HepG2 (cell line): ENCODE measurements around the gene MZF1. TPM values are rescaled to one million over a fixed set of nuclear protein-coding genes. Genes with fewer than 3 reads are reported as not detected.

Experiments used
- ATAC-seq: fragments of 200-7000 bp; cut with Tn5 transposase; 3 replicates; pipeline ENCODE4 v1.9.1; 2020; ENCODE audit warnings: mild to moderate bottlenecking, moderate library complexity
- BruUV-seq: library from RNA; stranded (reverse); fragments of 400-500 nt; replicated peaks from 2 replicates; lab custom pipeline; 2021; lab: Mats Ljungman, UMichigan
- CTCF ChIA-PET: fragments of 300-600 bp; formaldehyde crosslinking; extraction: SDS; loops from one replicate; lab custom pipeline; 2021; ENCODE audit warnings: low total read pairs, inconsistent platforms, low intra/inter-chr PET ratio; lab: Yijun Ruan, JAX
- POLR2A ChIA-PET: fragments of 350-600 bp; sonication (Branson Sonifier 250); formaldehyde crosslinking; loops from one replicate; lab custom pipeline; 2020; ENCODE audit warnings: antibody characterized with exemption, inconsistent platforms; lab: Yijun Ruan, JAX
- DNase-seq: peaks from one replicate; pipeline ENCODE4 v3.0.0-alpha.2; 2015; ENCODE audit warnings: low spot score
- FAIRE-seq: peaks from 3 replicates; lab custom pipeline; 2011; peaks lifted over from hg19 to GRCh38; lab: Jason Lieb, UNC
- H2AFZ ChIP-seq: one replicate; pipeline ENCODE4 v1.6.1; 2011; ENCODE audit warnings: low read length, inconsistent platforms
- H3K27ac ChIP-seq: fragments of 300-600 bp; 3 replicates; pipeline ENCODE4 v1.8.0; 2011; ENCODE audit warnings: mixed run types, mild to moderate bottlenecking, mixed read lengths, low read length, inconsistent platforms; ENCODE audit not compliant: insufficient read depth; ENCODE audit errors: extremely low read length
- H3K27me3 ChIP-seq, 2 experiments: fragments of 200-600 bp in 1 of 2; 2 replicates in 1 of 2; 3 replicates in 1 of 2; pipeline versions ENCODE4 v1.6.0 to v1.8.0; 2011; ENCODE audit warnings: low read length in 2 of 2, mild to moderate bottlenecking in 2 of 2, moderate library complexity in 2 of 2, inconsistent platforms in 1 of 2; ENCODE audit not compliant: insufficient read depth in 2 of 2, control insufficient read depth in 1 of 2
- H3K36me3 ChIP-seq, 2 experiments: fragments of 200-600 bp in 1 of 2; replicated peaks in 1 of 2; 2 replicates in 1 of 2; 3 replicates in 1 of 2; pipeline versions ENCODE4 v1.5.1 to v1.8.0; 2011; ENCODE audit warnings: low read length in 2 of 2, inconsistent platforms in 1 of 2; ENCODE audit not compliant: insufficient read depth in 2 of 2, control insufficient read depth in 1 of 2
- H3K4me1 ChIP-seq: 2 replicates; pipeline ENCODE4 v1.5.1; 2012; ENCODE audit warnings: low read length, inconsistent platforms; ENCODE audit not compliant: insufficient read depth
- H3K4me2 ChIP-seq: 2 replicates; pipeline ENCODE4 v1.6.0; 2011; ENCODE audit warnings: low read depth, low read length, inconsistent platforms
- H3K4me3 ChIP-seq, 3 experiments: fragments of 200-600 bp in 1 of 3; sonication (generic), shearing (Covaris generic) in 1 of 3; replicated peaks in 1 of 3; 2 replicates each; pipeline ENCODE4 v1.5.1; 2011 to 2016; ENCODE audit warnings: low read length in 3 of 3, inconsistent platforms in 2 of 3, low read depth in 2 of 3, mild to moderate bottlenecking in 2 of 3, control low read depth in 1 of 3, mixed read lengths in 1 of 3; ENCODE audit not compliant: insufficient read depth in 1 of 3
- H3K79me2 ChIP-seq: one replicate; pipeline ENCODE4 v1.6.1; 2011; ENCODE audit warnings: low read length, inconsistent platforms; ENCODE audit not compliant: insufficient read depth
- H3K9ac ChIP-seq: 2 replicates; pipeline ENCODE4 v1.6.0; 2011; ENCODE audit warnings: mild to moderate bottlenecking, low read depth, low read length, inconsistent platforms; ENCODE audit not compliant: insufficient read depth
- H3K9me3 ChIP-seq: 2 replicates; pipeline ENCODE4 v1.5.1; 2012; ENCODE audit warnings: mild to moderate bottlenecking, low read length
- H4K20me1 ChIP-seq: 2 replicates; pipeline ENCODE4 v1.6.0; 2011; ENCODE audit warnings: inconsistent platforms, mild to moderate bottlenecking, low read length, moderate library complexity; ENCODE audit not compliant: insufficient read depth
- CEBPG ChIP-seq: IDR thresholded peaks from 2 replicates; pipeline ENCODE4 v1.6.1; 2016
- FOXA3 ChIP-seq: IDR thresholded peaks from 2 replicates; pipeline ENCODE4 v1.6.1; 2016; ENCODE audit warnings: missing genetic modification reagents, missing compliant biosample characterization
- GABPA ChIP-seq, 2 experiments: IDR thresholded peaks; 2 replicates each; pipeline ENCODE4 v1.6.1; 2011 to 2016; ENCODE audit warnings: low read depth in 2 of 2, low read length in 1 of 2, missing biosample characterization in 1 of 2, missing genetic modification characterization in 1 of 2
- HCFC1 ChIP-seq: fragments of 150-350 bp; IDR thresholded peaks from 2 replicates; pipeline ENCODE4 v1.6.1; 2014; ENCODE audit warnings: low read depth, low read length
- LCORL ChIP-seq, 2 experiments: fragments of 450-650 bp in 1 of 2; sonication (generic) in 1 of 2; formaldehyde crosslinking in 1 of 2; IDR thresholded peaks; 2 replicates each; pipeline versions ENCODE4 v1.5.0 to v1.6.1; 2017 to 2020; ENCODE audit warnings: antibody characterized with exemption in 1 of 2, missing genetic modification reagents in 1 of 2
- NONO ChIP-seq, 2 experiments: fragments of 450-650 bp in 1 of 2; sonication (generic) in 1 of 2; formaldehyde crosslinking in 1 of 2; IDR thresholded peaks in 1 of 2; conservative IDR thresholded peaks in 1 of 2; 2 replicates each; pipeline versions ENCODE4 v1.6.1 to v1.8.0; 2017 to 2022; ENCODE audit warnings: mild to moderate bottlenecking in 1 of 2, missing genetic modification reagents in 1 of 2, moderate library complexity in 1 of 2
- SUZ12 ChIP-seq: fragments of 150-350 bp; IDR thresholded peaks from 2 replicates; pipeline ENCODE4 v1.6.1; 2014; ENCODE audit warnings: low read depth, low read length
- TBX3 ChIP-seq: fragments of 450-650 bp; IDR thresholded peaks from 2 replicates; pipeline ENCODE4 v1.6.1; 2017; ENCODE audit warnings: antibody characterized with exemption, mild to moderate bottlenecking, inconsistent platforms, borderline replicate concordance
- YY1 ChIP-seq: IDR thresholded peaks from 2 replicates; pipeline ENCODE4 v1.6.1; 2011; ENCODE audit warnings: low read length, low read depth, moderate library complexity, mild to moderate bottlenecking; ENCODE audit not compliant: insufficient read depth, insufficient replicate concordance
- ZNF317 ChIP-seq: sonication (generic); formaldehyde crosslinking; IDR thresholded peaks from 2 replicates; pipeline ENCODE4 v1.5.0; 2020; ENCODE audit warnings: mild to moderate bottlenecking, missing genetic modification reagents
- ZNF326 ChIP-seq: sonication (generic); formaldehyde crosslinking; IDR thresholded peaks from 2 replicates; pipeline ENCODE4 v1.4.0; 2020; ENCODE audit warnings: missing genetic modification reagents, borderline replicate concordance
- ZNF441 ChIP-seq: sonication (generic); formaldehyde crosslinking; IDR thresholded peaks from 2 replicates; pipeline ENCODE4 v1.7.0; 2021; ENCODE audit warnings: missing genetic modification reagents, borderline replicate concordance
- ZNF552 ChIP-seq: sonication (generic); formaldehyde crosslinking; IDR thresholded peaks from 2 replicates; pipeline ENCODE4 v1.9.0; 2022; ENCODE audit warnings: missing genetic modification reagents, mild to moderate bottlenecking, borderline replicate concordance
- ZNF678 ChIP-seq: sonication (generic); formaldehyde crosslinking; IDR thresholded peaks from 2 replicates; pipeline ENCODE4 v1.4.0; 2020; ENCODE audit warnings: mild to moderate bottlenecking, missing genetic modification reagents
- ZNF761 ChIP-seq: sonication (generic); formaldehyde crosslinking; conservative IDR thresholded peaks from 2 replicates; pipeline ENCODE4 v1.4.0; 2020; ENCODE audit warnings: mild to moderate bottlenecking, missing genetic modification reagents
- ZNF782 ChIP-seq: sonication (generic); formaldehyde crosslinking; IDR thresholded peaks from 2 replicates; pipeline ENCODE4 v1.4.0; 2020; ENCODE audit warnings: missing genetic modification reagents, mild to moderate bottlenecking, borderline replicate concordance
- ZNF816 ChIP-seq: sonication (generic); formaldehyde crosslinking; IDR thresholded peaks from 2 replicates; pipeline ENCODE4 v1.8.0; 2022; ENCODE audit warnings: missing genetic modification reagents, mild to moderate bottlenecking, borderline replicate concordance
- WGBS: methylation state at CpG from one replicate; pipeline ENCODE4 v1.1.6; 2017; ENCODE audit warnings: low lambda C conversion rate; 5-methylcytosine and 5-hydroxymethylcytosine counted together
- in situ Hi-C: cut with HindIII; loops from 2 replicates; pipeline ENCODE4 v1.10.0; 2017; ENCODE audit warnings: low pct_unique_long_range_greater_than_20kb; ENCODE audit not compliant: extremely low pct_ligation_motif_present
- intact Hi-C: fragments of 100-400 bp; cut with micrococcal nuclease; formaldehyde crosslinking; loops from one replicate; pipeline ENCODE4 v1.10.0; 2022; ENCODE audit not compliant: unreplicated experiment
- polyA plus RNA-seq, 8 experiments: library from polyadenylated mRNA; depleted of rRNA in 3 of 8; stranded (reverse) in 7 of 8; unstranded in 1 of 8; fragments of >200 nt; fragmentation: Illumina TruSeq in 4 of 8; extraction: Trizol in 4 of 8; gene quantifications; 2 replicates each; pipeline versions ENCODE4 v1.2.1 to v1.2.3, GENCODE V29; 2011 to 2016; ENCODE audit warnings: low read depth in 4 of 8, missing spikeins in 1 of 8, mixed read lengths in 1 of 8; ENCODE audit not compliant: insufficient read depth in 1 of 8
- total RNA-seq, 5 experiments: library from RNA; depleted of rRNA; stranded (reverse); fragments of >200 nt; fragmentation: Illumina TruSeq; extraction: Trizol; gene quantifications; 2 replicates each; pipeline ENCODE4 v1.2.3, GENCODE V29; 2016; ENCODE audit warnings: low read depth in 1 of 5
- TF ChIP-seq, protein P1 (sequence below): sonication (generic); formaldehyde crosslinking; IDR thresholded peaks from 2 replicates; pipeline ENCODE4 v1.5.1; 2020; ENCODE audit warnings: mild to moderate bottlenecking, missing genetic modification reagents
- TF ChIP-seq, protein P2 (sequence below): sonication (generic); formaldehyde crosslinking; IDR thresholded peaks from 2 replicates; pipeline ENCODE4 v1.4.0; 2020; ENCODE audit warnings: mild to moderate bottlenecking, missing genetic modification reagents

The MZF1 gene
- total and polyA plus RNA-seq, 2 of the 13 experiments (the other 11 are each of a cell fraction or from before 2014, with no cell fraction given) = 3.1 to 8.1 TPM

DNA sequence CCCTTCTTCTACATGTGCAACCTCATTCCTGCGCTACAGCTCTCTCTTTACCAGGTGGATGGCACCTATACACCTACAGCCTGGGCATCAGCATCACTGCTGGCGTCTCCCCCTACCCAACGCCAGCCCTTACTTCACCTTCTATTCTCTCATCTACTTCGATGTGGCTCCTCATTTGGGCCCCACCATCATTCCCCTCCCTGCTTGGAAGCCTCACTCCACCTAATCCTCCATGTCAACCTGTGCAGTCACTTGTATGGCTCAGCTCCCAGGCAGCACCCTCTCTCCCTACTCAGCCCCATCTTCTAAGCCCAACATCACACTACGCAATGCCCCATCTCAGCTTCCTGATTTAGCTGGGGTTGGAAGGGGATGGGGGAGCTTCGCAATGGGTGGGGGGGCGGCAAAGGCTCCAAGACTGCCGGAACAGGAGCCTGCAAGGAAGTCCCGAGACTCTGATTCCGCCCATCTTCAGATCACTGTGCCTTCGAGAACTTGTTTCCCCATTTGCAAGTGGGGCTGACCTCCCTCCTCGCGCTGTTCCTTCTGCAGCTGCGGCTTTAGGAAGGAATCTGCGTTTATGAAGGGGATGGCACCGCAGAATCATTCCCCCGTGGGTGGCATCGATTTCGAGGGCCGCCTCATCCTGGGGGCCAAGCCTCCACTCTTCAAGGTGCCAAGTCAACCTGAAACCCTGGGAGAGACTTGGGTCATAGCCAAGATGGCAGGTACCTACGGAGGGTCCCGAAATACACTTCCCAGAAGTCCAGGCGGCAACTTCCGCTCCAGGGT lies 913 bp downstream of the MZF1 start:
- no peak for FAIRE-seq
- 75% methylated on average over 20 of the region's 24 CpGs for WGBS
- Histone ChIP-seq H3K27me3 (no peaks in the 10 kb centered on the region), H3K27ac (peak overlapping the region; percentile 93), H3K9ac (0 out of 2 replicates have a peak overlapping the region, but pooled peaks have one; percentile 89), H3K79me2 (peaks cover 4% of the 10 kb centered on the region), H3K4me1 (peaks cover 30% of the 10 kb centered on the region), H2AFZ (no peak overlapping the region), H4K20me1 (no peaks in the 10 kb centered on the region), H3K9me3 (no peaks in the 10 kb centered on the region), H3K4me2 (peak overlapping the region; percentile 91), H3K4me3 (peak overlapping the region; percentile 33 to 82 (median 80)), H3K36me3 (no peaks in the 10 kb centered on the region; a peak in 2 of 5 replicates)
- ChIA-PET CTCF (no interaction called here), POLR2A (interaction anchor here (0.6 to 3.0 kb wide), 6 partner anchors 13 to 61 kb away, joined by 3 to 36 read pairs (median 4); partner anchors contain the start of genes SLC27A5, TRIM28, UBE2M and ZBTB45)
- TSS peak; percentile 45 for BruUV-seq
- ATAC-seq = no peak
- intact Hi-C loops = no loop called here
- DNase-seq = no peak
- in situ Hi-C loops = no loop called here
- TF ChIP-seq ZNF441 (CRISPR knock-in tag) = 0 out of 2 replicates have a peak, but pooled peaks have one; percentile 26
- no peak for TF ChIP-seq ZNF552
- TF ChIP-seq YY1 = peak; percentile 88
- TF ChIP-seq ZNF678 (CRISPR knock-in tag) = no peak
- TF ChIP-seq NONO (IDR thresholded peaks at IDR 0.05) = no peak
- no peak for TF ChIP-seq NONO (CRISPR knock-in tag; conservative IDR thresholded peaks at IDR 0.05)
- TF ChIP-seq ZNF326 (CRISPR knock-in tag) = peak; percentile 94
- no peak for TF ChIP-seq CEBPG (CRISPR knock-in tag)
- TF ChIP-seq SUZ12 = peak; percentile 45; the same call in 1 of the 2 replicates
- 0 out of 2 replicates have a peak, but pooled peaks have one; percentile 6 for TF ChIP-seq ZNF761
- TF ChIP-seq, protein P1, sequence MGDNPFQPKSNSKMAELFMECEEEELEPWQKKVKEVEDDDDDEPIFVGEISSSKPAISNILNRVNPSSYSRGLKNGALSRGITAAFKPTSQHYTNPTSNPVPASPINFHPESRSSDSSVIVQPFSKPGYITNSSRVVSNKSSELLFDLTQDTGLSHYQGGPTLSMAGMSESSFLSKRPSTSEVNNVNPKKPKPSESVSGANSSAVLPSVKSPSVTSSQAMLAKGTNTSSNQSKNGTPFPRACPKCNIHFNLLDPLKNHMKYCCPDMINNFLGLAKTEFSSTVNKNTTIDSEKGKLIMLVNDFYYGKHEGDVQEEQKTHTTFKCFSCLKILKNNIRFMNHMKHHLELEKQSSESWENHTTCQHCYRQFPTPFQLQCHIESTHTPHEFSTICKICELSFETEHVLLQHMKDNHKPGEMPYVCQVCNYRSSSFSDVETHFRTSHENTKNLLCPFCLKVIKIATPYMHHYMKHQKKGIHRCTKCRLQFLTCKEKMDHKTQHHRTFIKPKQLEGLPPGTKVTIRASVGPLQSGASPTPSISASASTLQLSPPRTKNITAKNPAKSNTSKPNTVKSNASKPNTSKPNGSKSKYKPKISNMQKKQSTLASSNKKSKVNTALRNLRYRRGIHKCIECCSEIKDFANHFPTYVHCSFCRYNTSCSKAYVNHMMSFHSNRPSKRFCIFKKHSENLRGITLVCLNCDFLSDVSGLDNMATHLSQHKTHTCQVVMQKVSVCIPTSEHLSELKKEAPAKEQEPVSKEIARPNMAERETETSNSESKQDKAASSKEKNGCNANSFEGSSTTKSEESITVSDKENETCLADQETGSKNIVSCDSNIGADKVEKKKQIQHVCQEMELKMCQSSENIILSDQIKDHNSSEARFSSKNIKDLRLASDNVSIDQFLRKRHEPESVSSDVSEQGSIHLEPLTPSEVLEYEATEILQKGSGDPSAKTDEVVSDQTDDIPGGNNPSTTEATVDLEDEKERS (CRISPR knock-in tag) = 0 out of 2 replicates have a peak, but pooled peaks have one; percentile 47
- TF ChIP-seq LCORL (IDR thresholded peaks at IDR 0.05) = no peak
- TF ChIP-seq LCORL (CRISPR knock-in tag; IDR thresholded peaks at IDR 0.05) = no peak
- peak; percentile 65; the same call in 1 of the 2 replicates for TF ChIP-seq ZNF816 (CRISPR knock-in tag)
- no peak for TF ChIP-seq GABPA (IDR thresholded peaks at IDR 0.05; ENCODE audit: low read depth, low read length)
- peak; percentile 92 for TF ChIP-seq GABPA (CRISPR knock-in tag; IDR thresholded peaks at IDR 0.05; ENCODE audit: low read depth)
- TF ChIP-seq ZNF782 (CRISPR knock-in tag) = no peak
- TF ChIP-seq, protein P2, sequence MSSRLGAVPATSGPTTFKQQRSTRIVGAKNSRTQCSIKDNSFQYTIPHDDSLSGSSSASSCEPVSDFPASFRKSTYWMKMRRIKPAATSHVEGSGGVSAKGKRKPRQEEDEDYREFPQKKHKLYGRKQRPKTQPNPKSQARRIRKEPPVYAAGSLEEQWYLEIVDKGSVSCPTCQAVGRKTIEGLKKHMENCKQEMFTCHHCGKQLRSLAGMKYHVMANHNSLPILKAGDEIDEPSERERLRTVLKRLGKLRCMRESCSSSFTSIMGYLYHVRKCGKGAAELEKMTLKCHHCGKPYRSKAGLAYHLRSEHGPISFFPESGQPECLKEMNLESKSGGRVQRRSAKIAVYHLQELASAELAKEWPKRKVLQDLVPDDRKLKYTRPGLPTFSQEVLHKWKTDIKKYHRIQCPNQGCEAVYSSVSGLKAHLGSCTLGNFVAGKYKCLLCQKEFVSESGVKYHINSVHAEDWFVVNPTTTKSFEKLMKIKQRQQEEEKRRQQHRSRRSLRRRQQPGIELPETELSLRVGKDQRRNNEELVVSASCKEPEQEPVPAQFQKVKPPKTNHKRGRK (CRISPR knock-in tag) = no peak
- no peak for TF ChIP-seq TBX3
- peak; percentile 75 for TF ChIP-seq HCFC1
- no peak for TF ChIP-seq ZNF317
- 0 out of 2 replicates have a peak, but pooled peaks have one; percentile 33 for TF ChIP-seq FOXA3 (CRISPR knock-in tag)
